MCF 10A (cell line): Measurements from ENCODE around the gene MEGF9. TPM values are rescaled to one million over a fixed set of nuclear protein-coding genes. Genes with fewer than 3 reads are reported as not detected.

Experiments used
- BruUV-seq: library from RNA; stranded (reverse); fragments of 400-500 nt; replicated peaks from 2 replicates; lab custom pipeline; 2021; lab: Mats Ljungman, UMichigan
- CTCF ChIA-PET: fragments of 300-600 bp; sonication (Branson Sonifier 250); formaldehyde crosslinking; extraction: SDS; loops from one replicate; lab custom pipeline; 2021; ENCODE audit warnings: antibody characterized with exemption, inconsistent platforms; lab: Yijun Ruan, JAX
- POLR2A ChIA-PET: fragments of 300-600, 350-650 bp; sonication (Branson Sonifier 250); formaldehyde crosslinking; extraction: SDS; loops from one replicate; lab custom pipeline; 2020; ENCODE audit warnings: antibody characterized with exemption, inconsistent platforms; lab: Yijun Ruan, JAX
- DNase-seq: peaks from one replicate; pipeline ENCODE4 v3.0.0-alpha.2; 2018; ENCODE audit not compliant: unreplicated experiment
- H3K27ac Mint-ChIP-seq: one replicate; pipeline ENCODE4 v1.8.0; 2022; ENCODE audit warnings: mild to moderate bottlenecking, low read depth, mixed read lengths; ENCODE audit not compliant: unreplicated experiment
- H3K27me3 Mint-ChIP-seq: one replicate; pipeline ENCODE4 v1.8.0; 2022; ENCODE audit warnings: mixed read lengths; ENCODE audit not compliant: insufficient read depth, unreplicated experiment
- H3K36me3 Mint-ChIP-seq: one replicate; pipeline ENCODE4 v1.8.0; 2022; ENCODE audit warnings: mild to moderate bottlenecking, moderate library complexity, mixed read lengths; ENCODE audit not compliant: insufficient read depth, unreplicated experiment
- H3K4me1 Mint-ChIP-seq: one replicate; pipeline ENCODE4 v1.8.0; 2022; ENCODE audit warnings: mixed read lengths; ENCODE audit not compliant: insufficient read depth, unreplicated experiment
- H3K4me3 Mint-ChIP-seq: one replicate; pipeline ENCODE4 v1.8.0; 2022; ENCODE audit warnings: mild to moderate bottlenecking, moderate library complexity, mixed read lengths; ENCODE audit not compliant: unreplicated experiment
- H3K9me3 Mint-ChIP-seq: one replicate; pipeline ENCODE4 v1.8.0; 2022; ENCODE audit warnings: mixed read lengths; ENCODE audit not compliant: unreplicated experiment
- CTCF ChIP-seq: fragments of 200-600 bp; IDR thresholded peaks from one replicate; pipeline ENCODE4 v1.8.0; 2022; ENCODE audit warnings: antibody characterized with exemption, mild to moderate bottlenecking; ENCODE audit not compliant: unreplicated experiment
- intact Hi-C: fragments of 100-400 bp; cut with micrococcal nuclease; formaldehyde crosslinking; loops from 2 replicates; pipeline ENCODE4 v1.14.1; 2022
- total RNA-seq: library from RNA; stranded (reverse); gene quantifications from 2 replicates; pipeline ENCODE4 v1.2.3, GENCODE V29; 2022

Gene MEGF9
- total RNA-seq, 1 experiment from 2014 or later: 5.7 TPM

GRCh38 chr9:120740132-120740531, 25.9 kb upstream of the MEGF9 start:
- H3K9me3 Mint-ChIP-seq: no peaks in the 10 kb centered on the region
- no TSS peak for BruUV-seq
- no peaks in the 10 kb centered on the region for H3K36me3 Mint-ChIP-seq
- TF ChIP-seq CTCF: no peak
- CTCF ChIA-PET: interaction anchor here (0.8 to 1.6 kb wide), 3 partner anchors 13 to 320 kb away, joined by 3 to 5 read pairs (median 4); no protein-coding TSS in a partner anchor
- POLR2A ChIA-PET: interaction anchor here (2.1 kb wide), 1 partner anchor 9 kb away, joined by 7 read pairs; no protein-coding TSS in a partner anchor
- no peak overlapping the region for H3K4me3 Mint-ChIP-seq
- H3K4me1 Mint-ChIP-seq: peaks cover 9% of the 10 kb centered on the region
- intact Hi-C loops: loop anchor here (5.0 kb wide), 1 partner anchor 118 kb away; no protein-coding TSS in a partner anchor
- DNase-seq: no peak
- no peaks in the 10 kb centered on the region for H3K27me3 Mint-ChIP-seq
- no peak overlapping the region for H3K27ac Mint-ChIP-seq

- no peaks in the 10 kb centered on the region for H3K27me3 Mint-ChIP-seq
- CTCF ChIA-PET: interaction anchor here (0.6 to 2.9 kb wide), 8 partner anchors 18 to 249 kb away, joined by 3 to 17 read pairs (median 4); no protein-coding TSS in a partner anchor
- TF ChIP-seq CTCF: no peak
- intact Hi-C loops: no loop called here
- no peaks in the 10 kb centered on the region for H3K9me3 Mint-ChIP-seq
- POLR2A ChIA-PET: no interaction called here
- DNase-seq: no peak
- H3K27ac Mint-ChIP-seq: no peak overlapping the region
- no peaks in the 10 kb centered on the region for H3K36me3 Mint-ChIP-seq
- no TSS peak for BruUV-seq
- H3K4me3 Mint-ChIP-seq: no peak overlapping the region
- H3K4me1 Mint-ChIP-seq: peaks cover 10% of the 10 kb centered on the region
Observed at GRCh38 chr9:120737416-120738165, 23.3 kb upstream of the MEGF9 start.

GRCh38 chr9:120736881-120737280, 22.6 kb upstream of the MEGF9 start:
- Mint-ChIP-seq H3K9me3 (no peaks in the 10 kb centered on the region), H3K27ac (no peak overlapping the region), H3K36me3 (no peaks in the 10 kb centered on the region), H3K27me3 (no peaks in the 10 kb centered on the region), H3K4me1 (peaks cover 10% of the 10 kb centered on the region), H3K4me3 (no peak overlapping the region)
- ChIA-PET POLR2A (interaction anchor here (0.7 kb wide), 1 partner anchor 1247 kb away, joined by 3 read pairs; no protein-coding TSS in a partner anchor), CTCF (interaction anchor here (0.7 to 2.9 kb wide), 8 partner anchors 19 to 697 kb away, joined by 3 to 17 read pairs (median 4); no protein-coding TSS in a partner anchor)
- no TSS peak for BruUV-seq
- DNase-seq: no peak
- intact Hi-C loops: no loop called here
- TF ChIP-seq CTCF: no peak

- no TSS peak for BruUV-seq
- no peaks in the 10 kb centered on the region for H3K27me3 Mint-ChIP-seq
- POLR2A ChIA-PET: no interaction called here
- CTCF ChIA-PET: interaction anchor here (0.8 to 2.9 kb wide), 4 partner anchors 21 to 203 kb away, joined by 3 to 17 read pairs (median 6); no protein-coding TSS in a partner anchor
- intact Hi-C loops: no loop called here
- peaks cover 22% of the 10 kb centered on the region for H3K4me1 Mint-ChIP-seq
- H3K4me3 Mint-ChIP-seq: no peak overlapping the region
- no peaks in the 10 kb centered on the region for H3K9me3 Mint-ChIP-seq
- DNase-seq: peak; percentile 71
- H3K36me3 Mint-ChIP-seq: no peaks in the 10 kb centered on the region
- TF ChIP-seq CTCF: no peak
- no peak overlapping the region for H3K27ac Mint-ChIP-seq
Observed at GRCh38 chr9:120735415-120736126, 21.3 kb upstream of the MEGF9 start.
